IMR-90 (cell line): Measurements from ENCODE around the gene TSC22D3. TPM values are rescaled to one million over a fixed set of nuclear protein-coding genes. Genes with fewer than 3 reads are reported as not detected.

Source experiments
- ATAC-seq: fragments of 200-7000 bp; cut with Tn5 transposase; 2 replicates; pipeline ENCODE4 v1.9.1; 2020; ENCODE audit warnings: low read depth, mild to moderate bottlenecking, moderate library complexity
- BruUV-seq: library from RNA; stranded (reverse); fragments of 400-500 nt; replicated peaks from 2 replicates; lab custom pipeline; 2021; lab: Mats Ljungman, UMichigan
- CTCF ChIA-PET: fragments of 300-600 bp; formaldehyde crosslinking; extraction: SDS; loops from one replicate; lab custom pipeline; 2021; ENCODE audit warnings: antibody characterized with exemption; lab: Yijun Ruan, JAX
- POLR2A ChIA-PET: fragments of 300-600 bp; sonication (Branson Sonifier 250); formaldehyde crosslinking; loops from one replicate; lab custom pipeline; 2022; ENCODE audit warnings: antibody characterized with exemption; ENCODE audit not compliant: unreplicated experiment; lab: Charles Lee
- DNase-seq: peaks from one replicate; pipeline ENCODE4 v3.0.0; 2013
- H2AFZ ChIP-seq: replicated peaks from 2 replicates; pipeline ENCODE3; 2013; ENCODE audit warnings: low read length, mild to moderate bottlenecking; ENCODE audit not compliant: poor library complexity
- H2AK5ac ChIP-seq: 2 replicates; pipeline ENCODE4 v1.6.1; 2013; ENCODE audit warnings: low read depth, low read length, inconsistent platforms
- H2AK9ac ChIP-seq: replicated peaks from 2 replicates; pipeline ENCODE3; 2013; ENCODE audit warnings: mild to moderate bottlenecking, low read depth, low read length, moderate library complexity; ENCODE audit not compliant: poor library complexity
- H2BK120ac ChIP-seq: 2 replicates; pipeline ENCODE4 v1.6.1; 2013; ENCODE audit warnings: low read depth, low read length, inconsistent platforms
- H2BK15ac ChIP-seq: 3 replicates; pipeline ENCODE4 v1.6.1; 2013; ENCODE audit warnings: low read depth, low read length, inconsistent platforms
- H2BK20ac ChIP-seq: 2 replicates; pipeline ENCODE4 v1.6.1; 2013; ENCODE audit warnings: low read depth, mild to moderate bottlenecking, inconsistent platforms, low read length, moderate library complexity
- H2BK5ac ChIP-seq: 2 replicates; pipeline ENCODE4 v1.6.1; 2013; ENCODE audit warnings: mild to moderate bottlenecking, low read depth, low read length, inconsistent platforms; ENCODE audit not compliant: poor library complexity, severe bottlenecking
- H3K14ac ChIP-seq: replicated peaks from 2 replicates; pipeline ENCODE4 v1.6.1; 2013; ENCODE audit warnings: low read depth, low read length, inconsistent platforms
- H3K18ac ChIP-seq: 2 replicates; pipeline ENCODE4 v1.6.1; 2013; ENCODE audit warnings: low read depth, low read length, control low read depth
- H3K23ac ChIP-seq: 2 replicates; pipeline ENCODE4 v1.6.1; 2013; ENCODE audit warnings: low read depth, low read length, inconsistent platforms
- H3K27ac ChIP-seq: 2 replicates; pipeline ENCODE4 v1.5.1; 2013; ENCODE audit warnings: mild to moderate bottlenecking, control low read depth, low read length; ENCODE audit not compliant: insufficient read depth
- H3K27me3 ChIP-seq: 2 replicates; pipeline ENCODE4 v1.6.1; 2013; ENCODE audit warnings: low read length; ENCODE audit not compliant: control insufficient read depth, insufficient read depth
- H3K36me3 ChIP-seq: 2 replicates; pipeline ENCODE4 v1.6.1; 2013; ENCODE audit warnings: low read length, mixed read lengths; ENCODE audit not compliant: control insufficient read depth, insufficient read depth
- H3K4ac ChIP-seq: 2 replicates; pipeline ENCODE4 v1.6.1; 2013; ENCODE audit warnings: low read depth, low read length, inconsistent platforms
- H3K4me1 ChIP-seq: 2 replicates; pipeline ENCODE4 v1.6.1; 2013; ENCODE audit warnings: low read length, mixed read lengths; ENCODE audit not compliant: control insufficient read depth, insufficient read depth
- H3K4me2 ChIP-seq: 2 replicates; pipeline ENCODE4 v1.6.1; 2013; ENCODE audit warnings: low read depth, mild to moderate bottlenecking, control low read depth, low read length, moderate library complexity
- H3K4me3 ChIP-seq: 2 replicates; pipeline ENCODE4 v1.5.1; 2013; ENCODE audit warnings: low read depth, mild to moderate bottlenecking, control low read depth, low read length, moderate library complexity; ENCODE audit not compliant: insufficient read depth
- H3K56ac ChIP-seq: 2 replicates; pipeline ENCODE4 v1.6.1; 2013; ENCODE audit warnings: low read length, inconsistent platforms; ENCODE audit not compliant: insufficient read depth; ENCODE audit errors: extremely low read depth
- H3K79me1 ChIP-seq, 2 experiments: 2 replicates each; pipeline ENCODE4 v1.6.1; 2013; ENCODE audit warnings: low read length in 2 of 2, inconsistent platforms in 1 of 2, low read depth in 1 of 2
- H3K9ac ChIP-seq: 2 replicates; pipeline ENCODE4 v1.6.1; 2013; ENCODE audit warnings: low read depth, low read length, control low read depth
- H3K9me1 ChIP-seq: 2 replicates; pipeline ENCODE4 v1.6.1; 2013; ENCODE audit warnings: low read length, inconsistent platforms; ENCODE audit not compliant: insufficient read depth
- H3K9me3 ChIP-seq: 2 replicates; pipeline ENCODE4 v1.6.1; 2013; ENCODE audit warnings: low read length; ENCODE audit not compliant: control insufficient read depth, insufficient read depth
- H4K20me1 ChIP-seq: 2 replicates; pipeline ENCODE4 v1.6.1; 2013; ENCODE audit warnings: low read length, inconsistent platforms; ENCODE audit not compliant: insufficient read depth
- H4K5ac ChIP-seq: 2 replicates; pipeline ENCODE4 v1.6.1; 2013; ENCODE audit warnings: mild to moderate bottlenecking, low read depth, low read length, control low read depth
- H4K8ac ChIP-seq, 2 experiments: 2 replicates each; pipeline ENCODE4 v1.6.1; 2013; ENCODE audit warnings: low read depth in 2 of 2, low read length in 2 of 2, control low read depth in 1 of 2, inconsistent platforms in 1 of 2
- H4K91ac ChIP-seq: 2 replicates; pipeline ENCODE4 v1.6.1; 2013; ENCODE audit warnings: low read depth, low read length, inconsistent platforms; ENCODE audit not compliant: insufficient read depth
- BHLHE40 ChIP-seq: fragments of 150-350 bp; IDR thresholded peaks from 2 replicates; pipeline ENCODE4 v1.6.1; 2016; ENCODE audit warnings: mild to moderate bottlenecking, low read depth, low read length
- CEBPB ChIP-seq: IDR thresholded peaks from 2 replicates; pipeline ENCODE4 v1.6.1; 2012; ENCODE audit warnings: low read depth, low read length, improper control_type of control experiment
- CHD1 ChIP-seq: IDR thresholded peaks from 2 replicates; pipeline ENCODE4 v1.6.1; 2012; ENCODE audit warnings: low read depth, low read length, improper control_type of control experiment
- FOS ChIP-seq: fragments of 150-350 bp; IDR thresholded peaks from 2 replicates; pipeline ENCODE4 v1.6.1; 2016; ENCODE audit warnings: low read depth, low read length
- RCOR1 ChIP-seq: IDR thresholded peaks from 2 replicates; pipeline ENCODE4 v1.6.1; 2012; ENCODE audit warnings: mild to moderate bottlenecking, low read length, improper control_type of control experiment; ENCODE audit not compliant: insufficient replicate concordance
- RFX5 ChIP-seq: IDR thresholded peaks from 2 replicates; pipeline ENCODE4 v1.8.0; 2012; ENCODE audit warnings: low read depth, mild to moderate bottlenecking, low read length, moderate library complexity
- SMC3 ChIP-seq: fragments of 150-350 bp; IDR thresholded peaks from 2 replicates; pipeline ENCODE4 v1.6.1; 2016; ENCODE audit warnings: low read depth, mild to moderate bottlenecking, antibody characterized with exemption, low read length, moderate library complexity
- USF2 ChIP-seq: fragments of 150-350 bp; IDR thresholded peaks from 2 replicates; pipeline ENCODE4 v1.6.1; 2017; ENCODE audit warnings: mild to moderate bottlenecking, antibody characterized with exemption, low read length, low read depth
- WGBS, 2 experiments: methylation state at CpG; one replicate each; pipeline versions ENCODE4 v1.1.5 to v1.1.7; 2013; ENCODE audit warnings: missing lambda C conversion rate in 2 of 2; ENCODE audit not compliant: insufficient read length in 1 of 2; ENCODE audit errors: extremely low coverage in 2 of 2; 5-methylcytosine and 5-hydroxymethylcytosine counted together
- dilution Hi-C: fragments of 300-500 bp; cut with HindIII; formaldehyde crosslinking; loops from one replicate; pipeline ENCODE4 v1.14.3; 2018; ENCODE audit warnings: low sequenced_read_pairs; ENCODE audit not compliant: unreplicated experiment
- in situ Hi-C: fragments of 300-500 bp; cut with MboI; formaldehyde crosslinking; loops from 3 replicates; pipeline ENCODE4 v1.14.3; 2019; ENCODE audit warnings: low sequenced_read_pairs, inconsistent platforms, mixed read lengths
- intact Hi-C: fragments of 100-400 bp; cut with micrococcal nuclease; formaldehyde crosslinking; loops from 2 replicates; pipeline ENCODE4 v1.10.0; 2022
- polyA plus RNA-seq, 3 experiments: library from polyadenylated mRNA; depleted of rRNA; stranded (reverse); fragments of >200 nt; gene quantifications; 2 replicates each; pipeline ENCODE4 v1.2.3, GENCODE V29; 2012; ENCODE audit warnings: low replicate concordance in 1 of 3
- total RNA-seq: library from RNA; depleted of rRNA; stranded (reverse); fragments of >200 nt; gene quantifications from 2 replicates; pipeline ENCODE4 v1.2.3, GENCODE V29; 2012
- TF ChIP-seq, protein P1 (sequence below): fragments of 150-350 bp; IDR thresholded peaks from 2 replicates; pipeline ENCODE4 v1.6.1; 2016; ENCODE audit warnings: low read depth, mild to moderate bottlenecking, low read length, moderate library complexity, borderline replicate concordance

TSC22D3 gene
- total and polyA plus RNA-seq, 2 of the 4 experiments (the other 2 are of a cell fraction): 9.9 to 14.0 TPM

- Histone ChIP-seq H4K5ac (no peak overlapping the region), H4K91ac (no peak overlapping the region), H2BK20ac (no peak overlapping the region), H3K27ac (no peak overlapping the region), H3K4me3 (no peak overlapping the region), H3K23ac (no peak overlapping the region), H4K8ac (no peak overlapping the region), H3K9me3 (no peaks in the 10 kb centered on the region), H2AK5ac (no peak overlapping the region), H2AK9ac (no peak overlapping the region), H3K4ac (no peak overlapping the region), H2BK15ac (no peak overlapping the region), H3K27me3 (peaks cover 12% of the 10 kb centered on the region), H2AFZ (no peak overlapping the region), H3K9me1 (no peaks in the 10 kb centered on the region), H3K4me2 (no peak overlapping the region), H3K79me1 (no peaks in the 10 kb centered on the region), H3K4me1 (no peaks in the 10 kb centered on the region), H4K20me1 (no peaks in the 10 kb centered on the region), H2BK120ac (no peak overlapping the region), H3K18ac (no peak overlapping the region), H3K14ac (no peak overlapping the region), H3K56ac (no peak overlapping the region), H2BK5ac (no peak overlapping the region), H3K9ac (no peak overlapping the region), H3K36me3 (no peaks in the 10 kb centered on the region)
- intact Hi-C loops: no loop called here
- CTCF ChIA-PET: no interaction called here
- WGBS, 2 experiments: 17% methylated on average over 1 of the region's 4 CpGs; no CpG with 5 or more reads in 1 of the 2 experiments
- DNase-seq: no peak
- BruUV-seq: no TSS peak
- TF ChIP-seq, protein P1, sequence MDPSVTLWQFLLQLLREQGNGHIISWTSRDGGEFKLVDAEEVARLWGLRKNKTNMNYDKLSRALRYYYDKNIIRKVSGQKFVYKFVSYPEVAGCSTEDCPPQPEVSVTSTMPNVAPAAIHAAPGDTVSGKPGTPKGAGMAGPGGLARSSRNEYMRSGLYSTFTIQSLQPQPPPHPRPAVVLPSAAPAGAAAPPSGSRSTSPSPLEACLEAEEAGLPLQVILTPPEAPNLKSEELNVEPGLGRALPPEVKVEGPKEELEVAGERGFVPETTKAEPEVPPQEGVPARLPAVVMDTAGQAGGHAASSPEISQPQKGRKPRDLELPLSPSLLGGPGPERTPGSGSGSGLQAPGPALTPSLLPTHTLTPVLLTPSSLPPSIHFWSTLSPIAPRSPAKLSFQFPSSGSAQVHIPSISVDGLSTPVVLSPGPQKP: no peak
- TF ChIP-seq CHD1 (no peak), SMC3 (no peak), USF2 (no peak; the same call in 1 of the 2 replicates), CEBPB (no peak), RCOR1 (no peak), FOS (no peak), RFX5 (no peak), BHLHE40 (no peak)
- in situ Hi-C loops: no loop called here
- ATAC-seq: peak; percentile 44; the same call in 1 of the 2 replicates
- POLR2A ChIA-PET: no interaction called here
- dilution Hi-C loops: no loop called here
Measured at GRCh38 chrX:107700317-107700774, 75.2 kb downstream of the TSC22D3 start.
